HepG2 (cell line): ENCODE data around the gene DNMT3B. TPM values are rescaled to one million over a fixed set of nuclear protein-coding genes. Genes with fewer than 3 reads are reported as not detected.
"Not testable (repeated sequence)": the region's sequence is repeated elsewhere in the genome, so short reads cannot be mapped to it uniquely, and the experiment has no call there.

Experiments
- ATAC-seq: fragments of 200-7000 bp; cut with Tn5 transposase; 3 replicates; pipeline ENCODE4 v1.9.1; 2020; ENCODE audit warnings: mild to moderate bottlenecking, moderate library complexity
- BruUV-seq: library from RNA; stranded (reverse); fragments of 400-500 nt; replicated peaks from 2 replicates; lab custom pipeline; 2021; lab: Mats Ljungman, UMichigan
- CTCF ChIA-PET: fragments of 300-600 bp; formaldehyde crosslinking; extraction: SDS; loops from one replicate; lab custom pipeline; 2021; ENCODE audit warnings: low total read pairs, inconsistent platforms, low intra/inter-chr PET ratio; lab: Yijun Ruan, JAX
- POLR2A ChIA-PET: fragments of 350-600 bp; sonication (Branson Sonifier 250); formaldehyde crosslinking; loops from one replicate; lab custom pipeline; 2020; ENCODE audit warnings: antibody characterized with exemption, inconsistent platforms; lab: Yijun Ruan, JAX
- DNase-seq: peaks from one replicate; pipeline ENCODE4 v3.0.0-alpha.2; 2015; ENCODE audit warnings: low spot score
- FAIRE-seq: peaks from 3 replicates; lab custom pipeline; 2011; peaks lifted over from hg19 to GRCh38; lab: Jason Lieb, UNC
- H2AFZ ChIP-seq: one replicate; pipeline ENCODE4 v1.6.1; 2011; ENCODE audit warnings: low read length, inconsistent platforms
- H3K27ac ChIP-seq: fragments of 300-600 bp; 3 replicates; pipeline ENCODE4 v1.8.0; 2011; ENCODE audit warnings: mixed run types, mild to moderate bottlenecking, mixed read lengths, low read length, inconsistent platforms; ENCODE audit not compliant: insufficient read depth; ENCODE audit errors: extremely low read length
- H3K27me3 ChIP-seq, 2 experiments: fragments of 200-600 bp in 1 of 2; 2 replicates in 1 of 2; 3 replicates in 1 of 2; pipeline versions ENCODE4 v1.6.0 to v1.8.0; 2011; ENCODE audit warnings: low read length in 2 of 2, mild to moderate bottlenecking in 2 of 2, moderate library complexity in 2 of 2, inconsistent platforms in 1 of 2; ENCODE audit not compliant: insufficient read depth in 2 of 2, control insufficient read depth in 1 of 2
- H3K36me3 ChIP-seq, 2 experiments: fragments of 200-600 bp in 1 of 2; replicated peaks in 1 of 2; 2 replicates in 1 of 2; 3 replicates in 1 of 2; pipeline versions ENCODE4 v1.5.1 to v1.8.0; 2011; ENCODE audit warnings: low read length in 2 of 2, inconsistent platforms in 1 of 2; ENCODE audit not compliant: insufficient read depth in 2 of 2, control insufficient read depth in 1 of 2
- H3K4me1 ChIP-seq: 2 replicates; pipeline ENCODE4 v1.5.1; 2012; ENCODE audit warnings: low read length, inconsistent platforms; ENCODE audit not compliant: insufficient read depth
- H3K4me2 ChIP-seq: 2 replicates; pipeline ENCODE4 v1.6.0; 2011; ENCODE audit warnings: low read depth, low read length, inconsistent platforms
- H3K4me3 ChIP-seq, 3 experiments: fragments of 200-600 bp in 1 of 3; sonication (generic), shearing (Covaris generic) in 1 of 3; replicated peaks in 1 of 3; 2 replicates each; pipeline ENCODE4 v1.5.1; 2011 to 2016; ENCODE audit warnings: low read length in 3 of 3, inconsistent platforms in 2 of 3, low read depth in 2 of 3, mild to moderate bottlenecking in 2 of 3, control low read depth in 1 of 3, mixed read lengths in 1 of 3; ENCODE audit not compliant: insufficient read depth in 1 of 3
- H3K79me2 ChIP-seq: one replicate; pipeline ENCODE4 v1.6.1; 2011; ENCODE audit warnings: low read length, inconsistent platforms; ENCODE audit not compliant: insufficient read depth
- H3K9ac ChIP-seq: 2 replicates; pipeline ENCODE4 v1.6.0; 2011; ENCODE audit warnings: mild to moderate bottlenecking, low read depth, low read length, inconsistent platforms; ENCODE audit not compliant: insufficient read depth
- H3K9me3 ChIP-seq: 2 replicates; pipeline ENCODE4 v1.5.1; 2012; ENCODE audit warnings: mild to moderate bottlenecking, low read length
- H4K20me1 ChIP-seq: 2 replicates; pipeline ENCODE4 v1.6.0; 2011; ENCODE audit warnings: inconsistent platforms, mild to moderate bottlenecking, low read length, moderate library complexity; ENCODE audit not compliant: insufficient read depth
- LCORL ChIP-seq, 2 experiments: fragments of 450-650 bp in 1 of 2; sonication (generic) in 1 of 2; formaldehyde crosslinking in 1 of 2; IDR thresholded peaks; 2 replicates each; pipeline versions ENCODE4 v1.5.0 to v1.6.1; 2017 to 2020; ENCODE audit warnings: antibody characterized with exemption in 1 of 2, missing genetic modification reagents in 1 of 2
- PAF1 ChIP-seq: IDR thresholded peaks from 2 replicates; pipeline ENCODE4 v1.6.1; 2016; ENCODE audit warnings: missing genetic modification reagents, missing compliant biosample characterization
- PHB2 ChIP-seq: fragments of 450-650 bp; IDR thresholded peaks from 2 replicates; pipeline ENCODE4 v1.6.1; 2018; ENCODE audit not compliant: partially characterized antibody
- ZBTB42 ChIP-seq: sonication (generic); formaldehyde crosslinking; IDR thresholded peaks from 2 replicates; pipeline ENCODE4 v1.5.0; 2020; ENCODE audit warnings: mild to moderate bottlenecking, missing genetic modification reagents
- ZNF572 ChIP-seq: sonication (generic); formaldehyde crosslinking; IDR thresholded peaks from 2 replicates; pipeline ENCODE4 v1.5.1; 2020; ENCODE audit warnings: mild to moderate bottlenecking, missing genetic modification reagents
- ZNF768 ChIP-seq: sonication (generic); formaldehyde crosslinking; IDR thresholded peaks from 2 replicates; pipeline ENCODE4 v1.4.0; 2020; ENCODE audit warnings: missing genetic modification reagents
- WGBS: methylation state at CpG from one replicate; pipeline ENCODE4 v1.1.6; 2017; ENCODE audit warnings: low lambda C conversion rate; 5-methylcytosine and 5-hydroxymethylcytosine counted together
- in situ Hi-C: cut with HindIII; loops from 2 replicates; pipeline ENCODE4 v1.10.0; 2017; ENCODE audit warnings: low pct_unique_long_range_greater_than_20kb; ENCODE audit not compliant: extremely low pct_ligation_motif_present
- intact Hi-C: fragments of 100-400 bp; cut with micrococcal nuclease; formaldehyde crosslinking; loops from one replicate; pipeline ENCODE4 v1.10.0; 2022; ENCODE audit not compliant: unreplicated experiment
- polyA plus RNA-seq, 8 experiments: library from polyadenylated mRNA; depleted of rRNA in 3 of 8; stranded (reverse) in 7 of 8; unstranded in 1 of 8; fragments of >200 nt; fragmentation: Illumina TruSeq in 4 of 8; extraction: Trizol in 4 of 8; gene quantifications; 2 replicates each; pipeline versions ENCODE4 v1.2.1 to v1.2.3, GENCODE V29; 2011 to 2016; ENCODE audit warnings: low read depth in 4 of 8, missing spikeins in 1 of 8, mixed read lengths in 1 of 8; ENCODE audit not compliant: insufficient read depth in 1 of 8
- total RNA-seq, 5 experiments: library from RNA; depleted of rRNA; stranded (reverse); fragments of >200 nt; fragmentation: Illumina TruSeq; extraction: Trizol; gene quantifications; 2 replicates each; pipeline ENCODE4 v1.2.3, GENCODE V29; 2016; ENCODE audit warnings: low read depth in 1 of 5
- TF ChIP-seq, protein P1 (sequence below): IDR thresholded peaks from 2 replicates; pipeline ENCODE4 v1.6.1; 2016; ENCODE audit warnings: low read depth, control low read depth
- TF ChIP-seq, protein P2 (sequence below): sonication (generic); formaldehyde crosslinking; IDR thresholded peaks from 2 replicates; pipeline ENCODE4 v1.4.0; 2020; ENCODE audit warnings: missing genetic modification reagents

Gene DNMT3B
- total and polyA plus RNA-seq, 2 of the 13 experiments (the other 11 are each of a cell fraction or from before 2014, with no cell fraction given) = 3.8 to 13.9 TPM

DNA sequence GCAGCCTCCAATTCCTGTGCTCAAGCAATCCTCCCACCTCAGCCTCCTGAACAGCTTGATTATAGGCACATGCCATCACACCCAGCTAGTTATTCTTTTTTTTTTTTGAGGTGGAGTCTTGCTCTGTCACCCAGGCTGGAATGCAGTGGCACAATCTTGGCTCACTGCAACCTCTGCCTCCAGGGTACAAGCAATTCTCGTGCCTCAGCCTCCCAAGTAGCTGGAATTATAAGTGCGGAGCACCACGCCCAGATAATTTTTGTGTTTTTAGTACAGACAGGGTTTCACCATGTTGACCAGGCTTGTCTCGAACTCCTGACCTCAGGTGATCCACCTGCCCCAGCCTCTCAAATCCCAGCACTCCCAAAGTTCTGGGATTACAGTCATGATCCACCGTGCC is 35.4 kb downstream of the DNMT3B start:
- CTCF ChIA-PET, H4K20me1 ChIP-seq, DNase-seq, H3K79me2 ChIP-seq, in situ Hi-C loops, FAIRE-seq, H3K9ac ChIP-seq, POLR2A ChIA-PET, ATAC-seq, H3K9me3 ChIP-seq, H3K4me3 ChIP-seq, H2AFZ ChIP-seq, H3K27me3 ChIP-seq, BruUV-seq, H3K4me2 ChIP-seq, H3K27ac ChIP-seq, H3K4me1 ChIP-seq: not testable (repeated sequence)
- H3K36me3 ChIP-seq = peaks cover 16 to 48% of the 10 kb centered on the region in 2 experiments; a peak in 4 of 5 replicates
- WGBS = 96% methylated on average over 5 of the region's 5 CpGs
- intact Hi-C loops = loop anchor here (10.0 kb wide), 1 partner anchor 207 kb away; the partner anchor contains the start of genes BPIFB2 and SUN5

DNA sequence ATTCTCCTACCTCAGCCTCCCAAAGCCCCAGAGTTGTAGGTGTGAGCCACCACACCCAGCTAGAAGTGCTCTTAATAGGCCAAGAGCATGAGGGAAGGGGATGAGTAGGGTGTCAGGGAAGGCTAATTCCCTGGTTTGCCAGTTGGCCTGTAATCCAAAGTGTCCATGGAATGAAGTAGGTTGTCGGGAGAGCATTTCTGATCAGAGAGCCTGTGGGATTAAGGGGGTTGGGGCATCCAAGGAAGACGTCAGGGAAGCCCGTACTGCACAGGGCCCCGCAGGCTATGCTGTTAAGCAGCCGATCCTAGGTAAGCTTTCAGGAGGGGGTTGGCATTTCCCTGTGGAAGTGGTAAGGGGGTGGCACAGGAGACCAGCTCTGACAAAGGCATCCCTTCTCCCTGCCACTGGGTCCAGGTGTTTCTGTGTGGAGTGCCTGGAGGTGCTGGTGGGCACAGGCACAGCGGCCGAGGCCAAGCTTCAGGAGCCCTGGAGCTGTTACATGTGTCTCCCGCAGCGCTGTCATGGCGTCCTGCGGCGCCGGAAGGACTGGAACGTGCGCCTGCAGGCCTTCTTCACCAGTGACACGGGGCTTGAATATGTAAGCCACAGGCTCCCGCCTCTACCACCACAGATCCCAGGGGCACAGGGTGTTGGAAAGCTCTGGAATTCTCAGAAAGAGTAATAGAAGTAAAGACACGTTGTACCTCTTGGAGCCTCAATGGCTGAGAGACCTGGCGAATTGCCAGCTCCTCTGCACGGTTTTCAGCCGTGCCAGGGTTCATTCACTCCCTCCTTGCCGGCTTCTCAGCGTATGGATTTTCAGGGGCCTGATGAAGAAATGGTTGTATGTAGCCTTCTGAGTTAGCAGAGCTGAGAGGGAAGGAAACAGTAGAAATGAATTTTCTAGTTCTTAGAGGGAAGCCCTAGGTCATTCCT is 36.1 kb downstream of the DNMT3B start:
- no peak overlapping the region for H3K27ac ChIP-seq
- H3K4me3 ChIP-seq = no peak overlapping the region
- intact Hi-C loops (loop anchor here (10.0 kb wide), 1 partner anchor 206 kb away; the partner anchor contains the start of genes BPIFB2 and SUN5), in situ Hi-C loops (no loop called here)
- H3K27me3 ChIP-seq = no peaks in the 10 kb centered on the region
- H2AFZ ChIP-seq = no peak overlapping the region
- TF ChIP-seq PAF1 = no peak
- TF ChIP-seq ZNF768 (CRISPR knock-in tag) = peak; percentile 17; the same call in 1 of the 2 replicates
- peak; percentile 91 for TF ChIP-seq LCORL (IDR thresholded peaks at IDR 0.05)
- TF ChIP-seq LCORL (CRISPR knock-in tag; IDR thresholded peaks at IDR 0.05) = no peak
- TF ChIP-seq, protein P1, sequence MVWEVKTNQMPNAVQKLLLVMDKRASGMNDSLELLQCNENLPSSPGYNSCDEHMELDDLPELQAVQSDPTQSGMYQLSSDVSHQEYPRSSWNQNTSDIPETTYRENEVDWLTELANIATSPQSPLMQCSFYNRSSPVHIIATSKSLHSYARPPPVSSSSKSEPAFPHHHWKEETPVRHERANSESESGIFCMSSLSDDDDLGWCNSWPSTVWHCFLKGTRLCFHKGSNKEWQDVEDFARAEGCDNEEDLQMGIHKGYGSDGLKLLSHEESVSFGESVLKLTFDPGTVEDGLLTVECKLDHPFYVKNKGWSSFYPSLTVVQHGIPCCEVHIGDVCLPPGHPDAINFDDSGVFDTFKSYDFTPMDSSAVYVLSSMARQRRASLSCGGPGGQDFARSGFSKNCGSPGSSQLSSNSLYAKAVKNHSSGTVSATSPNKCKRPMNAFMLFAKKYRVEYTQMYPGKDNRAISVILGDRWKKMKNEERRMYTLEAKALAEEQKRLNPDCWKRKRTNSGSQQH (CRISPR knock-in tag) = no peak
- TF ChIP-seq PHB2 = no peak
- no peak for TF ChIP-seq ZBTB42
- TF ChIP-seq ZNF572 (CRISPR knock-in tag) = no peak
- TF ChIP-seq, protein P2, sequence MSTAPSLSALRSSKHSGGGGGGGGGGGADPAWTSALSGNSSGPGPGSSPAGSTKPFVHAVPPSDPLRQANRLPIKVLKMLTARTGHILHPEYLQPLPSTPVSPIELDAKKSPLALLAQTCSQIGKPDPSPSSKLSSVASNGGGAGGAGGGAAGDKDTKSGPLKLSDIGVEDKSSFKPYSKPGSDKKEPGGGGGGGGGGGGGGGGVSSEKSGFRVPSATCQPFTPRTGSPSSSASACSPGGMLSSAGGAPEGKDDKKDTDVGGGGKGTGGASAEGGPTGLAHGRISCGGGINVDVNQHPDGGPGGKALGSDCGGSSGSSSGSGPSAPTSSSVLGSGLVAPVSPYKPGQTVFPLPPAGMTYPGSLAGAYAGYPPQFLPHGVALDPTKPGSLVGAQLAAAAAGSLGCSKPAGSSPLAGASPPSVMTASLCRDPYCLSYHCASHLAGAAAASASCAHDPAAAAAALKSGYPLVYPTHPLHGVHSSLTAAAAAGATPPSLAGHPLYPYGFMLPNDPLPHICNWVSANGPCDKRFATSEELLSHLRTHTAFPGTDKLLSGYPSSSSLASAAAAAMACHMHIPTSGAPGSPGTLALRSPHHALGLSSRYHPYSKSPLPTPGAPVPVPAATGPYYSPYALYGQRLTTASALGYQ = no peak
- H3K9ac ChIP-seq = no peak overlapping the region
- DNase-seq (no peak), ATAC-seq (no peak), FAIRE-seq (no peak)
- WGBS = 93% methylated on average over 23 of the region's 23 CpGs
- H3K36me3 ChIP-seq = peaks cover 18 to 53% of the 10 kb centered on the region in 2 experiments; a peak in 4 of 5 replicates
- no peaks in the 10 kb centered on the region for H4K20me1 ChIP-seq
- H3K79me2 ChIP-seq = no peaks in the 10 kb centered on the region
- H3K9me3 ChIP-seq = no peaks in the 10 kb centered on the region
- no peak overlapping the region for H3K4me2 ChIP-seq
- BruUV-seq = no TSS peak
- ChIA-PET POLR2A (no interaction called here), CTCF (no interaction called here)
- no peaks in the 10 kb centered on the region for H3K4me1 ChIP-seq
